ENCODE data around the gene TIAM1.

Gene TIAM1

DNA sequence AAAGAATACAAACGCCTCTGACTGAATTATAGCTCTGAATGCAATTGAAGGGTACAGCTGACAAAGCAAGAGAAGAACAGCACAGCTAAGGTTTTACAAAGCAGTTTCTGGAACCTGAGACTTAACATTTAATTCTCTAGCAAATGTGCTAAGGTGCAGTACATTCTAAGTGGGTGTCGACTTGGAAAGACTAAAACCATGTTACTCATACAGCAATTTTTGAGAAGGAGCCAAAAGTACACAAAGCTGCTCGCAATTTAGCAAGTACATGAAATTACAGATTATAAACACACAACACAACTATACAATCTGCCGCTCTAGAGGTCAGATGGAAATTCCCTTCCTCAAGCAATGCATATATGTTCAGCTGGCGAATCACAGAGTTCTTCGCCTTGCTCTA is 121.9 kb downstream of the TIAM1 start:
- FAIRE-seq = no peak
- no peak for DNase-seq (ENCODE audit: extremely low spot score, insufficient read length, low read depth)

DNA sequence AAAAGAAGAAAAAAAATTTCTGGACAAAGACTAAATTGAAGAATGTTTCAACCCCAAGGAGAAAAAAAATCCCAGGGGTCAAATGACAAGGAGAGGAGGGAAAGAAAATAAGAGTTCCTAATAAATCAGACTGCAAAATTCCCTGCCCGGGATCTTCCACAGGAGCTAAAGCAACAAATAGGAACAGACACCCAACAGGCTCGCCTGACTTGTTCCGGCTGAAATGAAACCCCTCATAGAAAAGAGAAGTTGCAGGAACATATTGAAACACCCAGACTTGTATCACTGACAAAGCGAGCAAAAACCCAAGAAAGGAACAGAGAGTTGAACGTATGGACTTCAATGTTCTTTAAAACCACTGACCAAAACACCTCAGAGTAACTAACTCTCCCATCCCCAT is 123.0 kb downstream of the TIAM1 start:
- FAIRE-seq = no peak
- DNase-seq (ENCODE audit: extremely low spot score, insufficient read length, low read depth) = no peak

GRCh38 chr21:31220575-31220974 is 123.5 kb downstream of the TIAM1 start:
- DNase-seq (ENCODE audit: extremely low spot score, insufficient read length, low read depth) = no peak
- FAIRE-seq = no peak

DNA sequence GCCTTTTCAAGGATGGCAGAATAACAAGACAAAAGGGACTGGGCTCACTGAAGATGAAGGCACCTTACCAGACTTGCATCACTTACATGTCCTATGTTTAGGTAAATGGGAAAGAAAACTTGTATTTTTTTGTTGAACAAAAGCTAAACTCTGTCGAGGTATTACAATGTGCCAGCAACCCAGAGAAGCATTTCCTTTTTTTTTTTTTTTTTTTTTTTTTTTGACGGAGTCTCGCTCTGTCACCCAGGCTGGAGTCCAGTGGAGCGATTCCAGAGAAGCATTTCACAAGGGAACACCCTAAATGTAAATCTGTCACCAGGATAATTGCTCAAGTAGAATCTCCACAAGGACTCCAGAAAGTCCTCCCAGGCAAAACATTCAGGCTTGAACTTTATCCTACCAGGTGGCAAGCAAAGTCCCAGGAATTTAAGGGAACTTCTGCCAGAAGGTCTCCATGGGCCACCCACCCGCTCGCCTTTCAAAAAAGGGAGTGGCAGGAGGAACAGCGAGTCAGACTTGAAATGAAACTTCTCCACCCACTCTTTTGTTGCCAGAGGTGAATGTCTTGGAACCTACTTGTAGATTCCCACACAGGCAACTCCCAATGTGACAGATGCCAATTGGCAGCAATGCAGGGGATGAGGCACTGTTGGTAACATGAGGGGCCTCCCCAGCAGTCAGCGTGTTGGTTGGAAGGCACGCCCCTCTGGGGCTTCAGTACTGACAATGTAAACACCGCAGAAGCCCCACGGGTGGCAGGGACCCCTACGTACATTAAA is 125.0 kb downstream of the TIAM1 start:
- DNase-seq (ENCODE audit: extremely low spot score, insufficient read length, low read depth) (no peak), FAIRE-seq (no peak)

GRCh38 chr21:31216206-31216605 is 127.9 kb downstream of the TIAM1 start:
- DNase-seq (ENCODE audit: extremely low spot score, insufficient read length, low read depth) (no peak), FAIRE-seq (no peak)

DNA sequence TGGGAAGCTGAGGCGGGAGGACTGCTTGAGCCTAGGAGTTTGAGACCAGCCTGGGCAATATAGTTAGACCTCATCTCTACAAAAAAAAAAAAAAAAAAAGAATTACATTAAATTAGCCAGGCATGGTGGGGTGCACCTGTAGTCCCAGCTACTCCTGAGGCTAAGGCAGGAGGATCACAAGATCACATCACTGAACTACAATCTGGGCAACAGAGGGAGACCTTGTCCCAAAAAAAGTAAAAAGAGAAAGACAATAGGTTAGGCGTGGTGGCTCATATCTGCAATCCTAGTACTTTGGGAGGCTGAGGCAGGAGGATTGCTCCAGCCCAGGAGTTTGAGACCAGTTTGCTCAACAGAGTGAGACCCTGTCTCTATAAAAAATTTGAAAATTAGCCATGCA is 130.3 kb downstream of the TIAM1 start:
- DNase-seq (ENCODE audit: extremely low spot score, insufficient read length, low read depth) (no peak), FAIRE-seq (no peak)

GRCh38 chr21:31211836-31212235 is 132.2 kb downstream of the TIAM1 start:
- FAIRE-seq (no peak), DNase-seq (ENCODE audit: extremely low spot score, insufficient read length, low read depth) (no peak)

GRCh38 chr21:31205412-31205811 is 138.6 kb downstream of the TIAM1 start:
- no peak for FAIRE-seq
- no peak for DNase-seq (ENCODE audit: extremely low spot score, insufficient read length, low read depth)

- no peak for FAIRE-seq
- DNase-seq (ENCODE audit: extremely low spot score, insufficient read length, low read depth) = no peak
Measured at GRCh38 chr21:31204801-31205200, 139.3 kb downstream of the TIAM1 start.

- FAIRE-seq = no peak
- DNase-seq (ENCODE audit: extremely low spot score, insufficient read length, low read depth) = no peak
Measured at GRCh38 chr21:31203431-31204054, 140.5 kb downstream of the TIAM1 start.

DNA sequence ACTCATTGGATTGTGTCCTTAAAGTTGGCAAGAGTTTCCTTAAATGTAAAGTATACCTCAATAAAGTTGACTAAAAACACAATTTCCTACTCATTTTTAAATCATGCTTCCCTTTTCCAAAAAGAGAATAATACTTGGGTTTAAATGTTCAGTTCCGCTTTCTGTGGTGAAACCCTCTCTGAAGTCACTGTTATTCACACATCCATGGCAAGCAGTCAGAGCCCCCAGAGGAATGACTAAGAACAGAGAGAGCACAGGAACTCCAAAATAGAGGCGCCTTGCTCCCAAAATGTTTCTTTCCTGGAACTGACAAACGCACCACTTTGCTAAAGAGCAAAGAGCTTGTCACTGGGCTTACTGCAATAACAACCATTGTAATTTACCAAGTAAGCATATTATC is 142.5 kb downstream of the TIAM1 start:
- peak; percentile 26 for FAIRE-seq

GRCh38 chr21:31201144-31201543 is 142.9 kb downstream of the TIAM1 start:
- FAIRE-seq = no peak
- DNase-seq (ENCODE audit: extremely low spot score, insufficient read length, low read depth) = no peak

More for the DNA sequence above, 142.5 kb downstream of the TIAM1 start:
- DNase-seq (ENCODE audit: extremely low spot score, insufficient read length, low read depth) = no peak

DNA sequence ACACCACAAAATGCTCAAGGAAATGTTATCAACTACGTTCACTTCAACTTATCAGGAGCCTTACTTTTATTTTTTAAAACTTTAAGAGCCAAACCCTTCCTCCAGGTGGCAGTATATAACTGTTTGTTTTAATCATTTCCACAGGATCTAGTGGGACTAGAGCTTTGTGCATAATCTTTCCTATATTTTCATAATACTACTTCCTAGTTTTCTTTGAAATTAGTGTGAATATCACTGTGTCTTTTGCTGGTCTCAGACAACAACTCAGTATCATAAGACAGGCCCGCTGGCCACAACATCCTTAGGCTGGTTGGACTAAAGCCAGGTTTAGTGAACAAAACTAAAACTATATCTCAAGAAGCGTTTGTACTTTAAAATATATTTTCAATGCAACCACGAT is 145.5 kb downstream of the TIAM1 start:
- DNase-seq (ENCODE audit: extremely low spot score, insufficient read length, low read depth) (no peak), FAIRE-seq (peak; percentile 39)

DNA sequence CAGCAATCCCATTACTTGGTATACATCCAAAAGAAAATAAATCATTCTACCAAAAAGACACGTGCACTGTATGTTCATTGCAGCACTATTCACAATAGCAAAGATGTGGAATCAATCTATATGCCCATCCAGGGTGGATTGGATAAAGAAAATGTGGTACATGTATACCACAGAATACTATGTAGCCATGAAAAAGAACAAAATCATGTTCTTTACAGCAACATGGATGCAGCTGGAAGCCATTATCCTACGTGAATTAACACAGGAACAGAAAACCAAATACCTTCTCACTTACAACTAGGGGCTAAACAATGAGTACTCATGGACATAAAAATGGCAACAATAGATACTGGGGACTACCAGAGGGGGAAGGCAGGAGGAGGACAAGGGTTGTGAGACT is 147.3 kb downstream of the TIAM1 start:
- FAIRE-seq = no peak
- no peak for DNase-seq (ENCODE audit: extremely low spot score, insufficient read length, low read depth)

GRCh38 chr21:31195334-31196015 is 148.6 kb downstream of the TIAM1 start:
- FAIRE-seq = no peak
- no peak for DNase-seq (ENCODE audit: extremely low spot score, insufficient read length, low read depth)

GRCh38 chr21:31194510-31195293 is 149.4 kb downstream of the TIAM1 start:
- DNase-seq (ENCODE audit: extremely low spot score, insufficient read length, low read depth) (no peak), FAIRE-seq (no peak)

- no peak for FAIRE-seq
- no peak for DNase-seq (ENCODE audit: extremely low spot score, insufficient read length, low read depth)
Measured at GRCh38 chr21:31193761-31194160, 150.3 kb downstream of the TIAM1 start.

- no peak for DNase-seq (ENCODE audit: extremely low spot score, insufficient read length, low read depth)
- FAIRE-seq = no peak
Measured at GRCh38 chr21:31191553-31191952, 152.5 kb downstream of the TIAM1 start.

GRCh38 chr21:31190516-31190915 is 153.5 kb downstream of the TIAM1 start:
- DNase-seq (ENCODE audit: extremely low spot score, insufficient read length, low read depth) (no peak), FAIRE-seq (no peak)

DNA sequence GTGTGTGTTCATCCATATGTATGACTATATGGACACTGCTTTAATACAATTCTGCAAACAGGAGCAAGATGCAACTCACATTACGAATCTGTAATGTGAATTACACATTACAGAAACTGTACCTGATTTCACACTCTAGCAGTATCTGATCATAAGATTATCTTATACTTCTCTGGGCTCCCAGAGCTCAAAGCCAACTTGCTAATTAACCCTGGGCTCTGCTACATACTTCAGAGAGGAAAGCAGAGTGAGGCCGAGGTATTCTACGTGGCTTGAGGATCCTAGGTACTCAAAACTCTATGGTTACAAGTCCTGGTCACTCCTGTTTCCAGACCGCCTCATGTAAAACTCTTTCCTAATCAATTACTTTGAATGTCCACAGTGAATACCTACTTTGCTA is 156.6 kb downstream of the TIAM1 start:
- DNase-seq (ENCODE audit: extremely low spot score, insufficient read length, low read depth) (no peak), FAIRE-seq (no peak)

All from GM18507 (cell line).